H9 (cell line): ENCODE results near the gene MUC4. TPM values are rescaled to one million over a fixed set of nuclear protein-coding genes. Genes with fewer than 3 reads are reported as not detected.

Experiments used
- DNase-seq: peaks from one replicate; pipeline ENCODE4 v3.0.0-alpha.2; 2017
- H2AFZ ChIP-seq: one replicate; pipeline ENCODE4 v1.6.1; 2013; ENCODE audit warnings: mild to moderate bottlenecking, low read length, control low read depth, moderate library complexity
- H2AK5ac ChIP-seq: 2 replicates; pipeline ENCODE4 v1.6.1; 2013; ENCODE audit warnings: low read length, control low read depth, mixed read lengths; ENCODE audit not compliant: insufficient read length
- H2BK120ac ChIP-seq: one replicate; pipeline ENCODE4 v1.6.1; 2013; ENCODE audit warnings: low read depth, mild to moderate bottlenecking, low read length, control low read depth, inconsistent platforms; ENCODE audit not compliant: poor library complexity, severe bottlenecking
- H2BK12ac ChIP-seq: 2 replicates; pipeline ENCODE4 v1.6.1; 2013; ENCODE audit warnings: low read length, control low read depth, mixed read lengths, low read depth; ENCODE audit not compliant: insufficient read length
- H2BK15ac ChIP-seq: 2 replicates; pipeline ENCODE4 v1.6.1; 2013; ENCODE audit warnings: low read depth, low read length, control low read depth
- H2BK20ac ChIP-seq: one replicate; pipeline ENCODE4 v1.6.1; 2013; ENCODE audit warnings: low read depth, mild to moderate bottlenecking, low read length, control low read depth, inconsistent platforms; ENCODE audit not compliant: poor library complexity, severe bottlenecking
- H2BK5ac ChIP-seq: 2 replicates; pipeline ENCODE4 v1.6.1; 2013; ENCODE audit warnings: low read length, control low read depth, mixed read lengths; ENCODE audit not compliant: insufficient read length
- H3K14ac ChIP-seq: 2 replicates; pipeline ENCODE4 v1.6.1; 2013; ENCODE audit warnings: low read length, control low read depth; ENCODE audit not compliant: insufficient read depth
- H3K18ac ChIP-seq: 2 replicates; pipeline ENCODE4 v1.6.1; 2013; ENCODE audit warnings: low read depth, mild to moderate bottlenecking, mixed read lengths, low read length, control low read depth; ENCODE audit not compliant: insufficient read length
- H3K23ac ChIP-seq: 2 replicates; pipeline ENCODE4 v1.6.1; 2013; ENCODE audit warnings: low read length, control low read depth, mixed read lengths, low read depth; ENCODE audit not compliant: insufficient read length
- H3K23me2 ChIP-seq: 2 replicates; pipeline ENCODE4 v1.6.1; 2013; ENCODE audit warnings: low read depth, mild to moderate bottlenecking, mixed read lengths, low read length, control low read depth; ENCODE audit not compliant: insufficient read length, poor library complexity, severe bottlenecking
- H3K27ac ChIP-seq: 2 replicates; pipeline ENCODE4 v1.5.1; 2013; ENCODE audit warnings: low read length, control low read depth, mixed read lengths, low read depth; ENCODE audit not compliant: insufficient read length
- H3K27me3 ChIP-seq: 2 replicates; pipeline ENCODE4 v1.6.1; 2013; ENCODE audit warnings: low read length, control low read depth, inconsistent platforms; ENCODE audit not compliant: insufficient read depth
- H3K4ac ChIP-seq: 2 replicates; pipeline ENCODE4 v1.6.1; 2013; ENCODE audit warnings: low read depth, mild to moderate bottlenecking, control low read depth, inconsistent platforms, low read length, moderate library complexity
- H3K4me1 ChIP-seq: 2 replicates; pipeline ENCODE4 v1.6.1; 2013; ENCODE audit warnings: low read length, control low read depth, inconsistent platforms; ENCODE audit not compliant: insufficient read depth
- H3K4me2 ChIP-seq: 2 replicates; pipeline ENCODE4 v1.6.1; 2013; ENCODE audit warnings: low read length, control low read depth, mixed read lengths; ENCODE audit not compliant: insufficient read length, insufficient read depth
- H3K56ac ChIP-seq: 2 replicates; pipeline ENCODE4 v1.6.1; 2013; ENCODE audit warnings: low read depth, mild to moderate bottlenecking, mixed read lengths, low read length, control low read depth; ENCODE audit not compliant: insufficient read length
- H3K79me1 ChIP-seq: 2 replicates; pipeline ENCODE4 v1.6.1; 2013; ENCODE audit warnings: low read depth, mild to moderate bottlenecking, moderate library complexity, low read length, control low read depth, inconsistent platforms; ENCODE audit not compliant: insufficient read depth, poor library complexity, severe bottlenecking
- H3K79me2 ChIP-seq: 2 replicates; pipeline ENCODE4 v1.6.1; 2013; ENCODE audit warnings: low read length, control low read depth, inconsistent platforms; ENCODE audit not compliant: insufficient read depth
- H3K9ac ChIP-seq: 2 replicates; pipeline ENCODE4 v1.6.1; 2013; ENCODE audit warnings: low read length, control low read depth, mixed read lengths; ENCODE audit not compliant: insufficient read length; ENCODE audit errors: extremely low read depth
- H3K9me3 ChIP-seq: one replicate; pipeline ENCODE4 v1.6.1; 2013; ENCODE audit warnings: low read depth, low read length, inconsistent platforms; ENCODE audit not compliant: control insufficient read depth
- H3T11ph ChIP-seq: one replicate; pipeline ENCODE4 v1.6.1; 2013; ENCODE audit warnings: mild to moderate bottlenecking, low read length, control low read depth, inconsistent platforms
- H4K20me1 ChIP-seq: one replicate; pipeline ENCODE4 v1.6.1; 2013; ENCODE audit not compliant: control insufficient read depth, insufficient read length, insufficient read depth
- H4K5ac ChIP-seq: 2 replicates; pipeline ENCODE4 v1.6.1; 2013; ENCODE audit warnings: low read depth, mild to moderate bottlenecking, mixed read lengths, low read length, control low read depth; ENCODE audit not compliant: insufficient read length
- H4K8ac ChIP-seq: replicated peaks from 2 replicates; pipeline ENCODE4 v1.6.1; 2013; ENCODE audit warnings: low read length, control low read depth, mixed read lengths, low read depth; ENCODE audit not compliant: insufficient read length
- H4K91ac ChIP-seq: 2 replicates; pipeline ENCODE4 v1.6.1; 2013; ENCODE audit warnings: low read depth, mild to moderate bottlenecking, moderate library complexity, mixed read lengths, low read length, control low read depth; ENCODE audit not compliant: insufficient read length
- H3K27ac Mint-ChIP-seq, 3 experiments: 2 replicates in 2 of 3; 3 replicates in 1 of 3; pipeline ENCODE4 v1.8.0; 2020 to 2021; ENCODE audit warnings: mixed read lengths in 3 of 3, mild to moderate bottlenecking in 1 of 3, moderate library complexity in 1 of 3
- H3K27me3 Mint-ChIP-seq: 2 replicates; pipeline ENCODE4 v1.8.0; 2021; ENCODE audit warnings: low read depth, mild to moderate bottlenecking, moderate library complexity, mixed read lengths
- H3K36me3 Mint-ChIP-seq, 3 experiments: 2 replicates in 2 of 3; 3 replicates in 1 of 3; pipeline ENCODE4 v1.8.0; 2020 to 2021; ENCODE audit warnings: low read depth in 3 of 3, mixed read lengths in 3 of 3; ENCODE audit not compliant: insufficient read depth in 1 of 3
- H3K4me1 Mint-ChIP-seq, 2 experiments: 2 replicates each; pipeline ENCODE4 v1.8.0; 2020; ENCODE audit warnings: mixed read lengths in 2 of 2
- H3K4me3 Mint-ChIP-seq, 2 experiments: 2 replicates in 1 of 2; 3 replicates in 1 of 2; pipeline ENCODE4 v1.8.0; 2020 to 2021; ENCODE audit warnings: mild to moderate bottlenecking in 2 of 2, mixed read lengths in 2 of 2, moderate library complexity in 1 of 2
- H3K9me3 Mint-ChIP-seq, 2 experiments: 2 replicates in 1 of 2; 3 replicates in 1 of 2; pipeline ENCODE4 v1.8.0; 2020; ENCODE audit warnings: mild to moderate bottlenecking in 2 of 2, mixed read lengths in 2 of 2, moderate library complexity in 1 of 2
- WGBS: extraction: QIAGEN DNeasy Blood & Tissue Kit; methylation state at CpG from one replicate; pipeline ENCODE4 v1.1.7; 2013; ENCODE audit warnings: missing lambda C conversion rate, low lambda C conversion rate, mixed read lengths; ENCODE audit not compliant: insufficient read length; ENCODE audit errors: extremely low coverage; 5-methylcytosine and 5-hydroxymethylcytosine counted together
- total RNA-seq: library from RNA; stranded (reverse); gene quantifications from 2 replicates; pipeline ENCODE4 v1.2.1, GENCODE V29; 2021
- TF ChIP-seq, protein P1 (sequence below): fragments of 200-600 bp; sonication (generic); conservative IDR thresholded peaks from 3 replicates; pipeline ENCODE4 v1.8.0; 2021; ENCODE audit warnings: antibody characterized with exemption, mild to moderate bottlenecking

The MUC4 gene
- total RNA-seq, 1 experiment from 2014 or later = 1.2 TPM

DNA sequence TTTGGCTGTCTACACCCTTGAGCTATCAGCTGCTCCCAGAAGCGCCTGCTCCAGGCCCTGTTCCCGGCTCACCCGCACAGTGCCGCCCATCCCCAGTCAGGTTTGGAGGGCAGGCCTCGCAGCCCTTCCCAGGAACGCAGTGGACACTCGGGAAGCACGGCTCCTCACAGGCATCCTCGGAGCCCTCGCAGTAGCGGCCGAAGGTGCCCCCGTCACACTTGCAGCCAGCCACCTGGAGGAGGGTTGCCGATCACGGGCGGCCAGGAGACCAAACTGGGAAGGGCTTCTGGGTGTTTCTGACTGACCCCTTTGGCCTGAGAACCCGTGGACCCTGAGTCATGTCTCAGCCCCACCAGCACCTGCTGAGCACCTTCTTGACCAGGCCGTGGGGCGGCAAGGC lies 57.6 kb downstream of the MUC4 start:
- Histone ChIP-seq H2BK120ac (no peak overlapping the region), H3K18ac (no peak overlapping the region), H3K27ac (no peak overlapping the region), H3K56ac (no peak overlapping the region), H2BK12ac (no peak overlapping the region), H3K14ac (no peak overlapping the region), H3K27me3 (no peaks in the 10 kb centered on the region), H3K79me2 (no peaks in the 10 kb centered on the region), H4K20me1 (no peaks in the 10 kb centered on the region), H2BK15ac (no peak overlapping the region), H3K4me1 (peaks cover 3% of the 10 kb centered on the region; the same call in 1 of the 2 replicates), H3T11ph (no peak overlapping the region), H3K4me2 (no peak overlapping the region), H3K4ac (no peak overlapping the region), H4K5ac (no peak overlapping the region), H3K23me2 (no peaks in the 10 kb centered on the region), H3K9me3 (no peaks in the 10 kb centered on the region), H4K91ac (no peak overlapping the region), H3K9ac (no peak overlapping the region), H2AFZ (no peak overlapping the region), H2AK5ac (no peak overlapping the region), H2BK5ac (no peak overlapping the region), H4K8ac (no peak overlapping the region), H3K79me1 (no peaks in the 10 kb centered on the region), H3K23ac (no peak overlapping the region), H2BK20ac (no peak overlapping the region)
- Mint-ChIP-seq H3K36me3 (no peaks in the 10 kb centered on the region), H3K27ac (no peak overlapping the region), H3K4me3 (no peak overlapping the region), H3K9me3 (no peaks in the 10 kb centered on the region; a peak in 1 of 5 replicates), H3K27me3 (peaks cover 3% of the 10 kb centered on the region), H3K4me1 (peaks cover 11 to 31% of the 10 kb centered on the region in 2 experiments)
- TF ChIP-seq, protein P1, sequence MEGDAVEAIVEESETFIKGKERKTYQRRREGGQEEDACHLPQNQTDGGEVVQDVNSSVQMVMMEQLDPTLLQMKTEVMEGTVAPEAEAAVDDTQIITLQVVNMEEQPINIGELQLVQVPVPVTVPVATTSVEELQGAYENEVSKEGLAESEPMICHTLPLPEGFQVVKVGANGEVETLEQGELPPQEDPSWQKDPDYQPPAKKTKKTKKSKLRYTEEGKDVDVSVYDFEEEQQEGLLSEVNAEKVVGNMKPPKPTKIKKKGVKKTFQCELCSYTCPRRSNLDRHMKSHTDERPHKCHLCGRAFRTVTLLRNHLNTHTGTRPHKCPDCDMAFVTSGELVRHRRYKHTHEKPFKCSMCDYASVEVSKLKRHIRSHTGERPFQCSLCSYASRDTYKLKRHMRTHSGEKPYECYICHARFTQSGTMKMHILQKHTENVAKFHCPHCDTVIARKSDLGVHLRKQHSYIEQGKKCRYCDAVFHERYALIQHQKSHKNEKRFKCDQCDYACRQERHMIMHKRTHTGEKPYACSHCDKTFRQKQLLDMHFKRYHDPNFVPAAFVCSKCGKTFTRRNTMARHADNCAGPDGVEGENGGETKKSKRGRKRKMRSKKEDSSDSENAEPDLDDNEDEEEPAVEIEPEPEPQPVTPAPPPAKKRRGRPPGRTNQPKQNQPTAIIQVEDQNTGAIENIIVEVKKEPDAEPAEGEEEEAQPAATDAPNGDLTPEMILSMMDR = no peak
- no CpG with 5 or more reads among the region's 19 CpGs for WGBS
- no peak for DNase-seq
